Stomach (tissue), 9 donors: ENCODE measurements around the gene PTGS1. TPM values are rescaled to one million over a fixed set of nuclear protein-coding genes. Genes with fewer than 3 reads are reported as not detected.

Experiments used
- DNase-seq, 2 donors: peaks; one replicate each; pipeline versions ENCODE4 v3.0.0 to v3.0.0-alpha.2; 2013 to 2019
- H3K27ac ChIP-seq, 5 donors: fragments of 200-600 bp in 4 of 5; sonication (generic) in 4 of 5; one replicate each; pipeline ENCODE4 v1.5.1; 2013 to 2019; ENCODE audit warnings: mild to moderate bottlenecking in 1 of 5, moderate library complexity in 1 of 5
- H3K27me3 ChIP-seq, 3 donors: fragments of 200-600 bp; sonication (generic); one replicate each; pipeline ENCODE4 v1.5.1; 2017 to 2019; ENCODE audit warnings: mixed run types in 1 of 3
- H3K36me3 ChIP-seq, 4 donors: fragments of 200-600 bp; sonication (generic); 1 replicate in 3 of 4; 2 replicates in 1 of 4; pipeline ENCODE4 v1.5.1; 2016 to 2019
- H3K4me1 ChIP-seq, 4 donors: fragments of 200-600 bp; sonication (generic); one replicate each; pipeline ENCODE4 v1.5.1; 2016 to 2019
- H3K4me3 ChIP-seq, 4 donors: fragments of 200-600 bp; sonication (generic) in 3 of 4; one replicate each; pipeline ENCODE4 v1.5.1; 2016 to 2019; ENCODE audit warnings: mild to moderate bottlenecking in 1 of 4
- H3K9me3 ChIP-seq, 4 donors: fragments of 200-600 bp; sonication (generic); one replicate each; pipeline ENCODE4 v1.5.1; 2016 to 2019
- CTCF ChIP-seq, 7 experiments: fragments of 450-650 bp in 4 of 7; fragments of 200-600 bp in 3 of 7; sonication (generic) in 3 of 7; IDR thresholded peaks; one replicate each; pipeline ENCODE4 v1.5.1; 2016 to 2019; ENCODE audit warnings: antibody characterized with exemption in 7 of 7, control low read depth in 2 of 7, mild to moderate bottlenecking in 1 of 7
- EP300 ChIP-seq: sonication (generic); formaldehyde crosslinking; IDR thresholded peaks from one replicate; pipeline ENCODE4 v1.6.1; 2017; ENCODE audit warnings: antibody characterized with exemption
- POLR2A ChIP-seq, 4 donors: fragments of 450-650 bp; IDR thresholded peaks; one replicate each; pipeline ENCODE4 v1.6.1; 2016; ENCODE audit warnings: antibody characterized with exemption in 4 of 4, control low read depth in 2 of 4, mild to moderate bottlenecking in 1 of 4, moderate library complexity in 1 of 4
- POLR2AphosphoS5 ChIP-seq, 3 donors: sonication (generic); formaldehyde crosslinking; IDR thresholded peaks; one replicate each; pipeline ENCODE4 v1.6.1; 2016; ENCODE audit warnings: antibody characterized with exemption in 3 of 3
- WGBS, 5 donors: extraction: QIAGEN DNeasy Blood & Tissue Kit in 3 of 5; methylation state at CpG; one replicate each; pipeline versions ENCODE4 v1.1.5 to v1.1.7; 2013 to 2018; 5-methylcytosine and 5-hydroxymethylcytosine counted together
- intact Hi-C: fragments of 100-400 bp; cut with DNase I; formaldehyde crosslinking; loops from one replicate; pipeline ENCODE4 v1.15.1; 2023; ENCODE audit warnings: low total_unique reads
- polyA plus RNA-seq, 3 donors: library from polyadenylated mRNA; stranded (reverse); fragments of 200-250 nt; gene quantifications; one replicate each; pipeline ENCODE4 v1.2.3, GENCODE V29; 2013
- total RNA-seq, 5 donors: library from RNA; depleted of rRNA; stranded (reverse); fragments of >200 nt; gene quantifications; one replicate each; pipeline versions ENCODE4 v1.1.0 to v1.2.3, GENCODE V29; 2014 to 2016
- donor health status: healthy with polysubstance abuse.
- donor health status: Bipolar disorder and iron deficiency.
- donor health status: healthy.

The PTGS1 gene
- total and polyA plus RNA-seq, 8 donors = 6.4 to 49.6 (median 15.1) TPM

GRCh38 chr9:122377241-122378164, 6.7 kb downstream of the PTGS1 start:
- Histone ChIP-seq H3K36me3 (peaks cover 0 to 30% (median 17%) of the 10 kb centered on the region in 4 donors), H3K27ac (peak overlapping the region; percentile 68 to 82 (median 79)), H3K4me3 (no peak overlapping the region), H3K4me1 (peaks cover 38 to 56% (median 49%) of the 10 kb centered on the region in 4 donors), H3K27me3 (no peaks in the 10 kb centered on the region), H3K9me3 (peaks cover 0 to 7% (median 3%) of the 10 kb centered on the region in 4 donors)
- intact Hi-C loops = no loop called here
- WGBS, 5 donors = 60 to 68% (median 63%) methylated on average over 24 of the region's 24 CpGs
- TF ChIP-seq POLR2A (IDR thresholded peaks at IDR 0.05) = no peak
- no peak for TF ChIP-seq POLR2AphosphoS5 (IDR thresholded peaks at IDR 0.05)
- TF ChIP-seq CTCF (IDR thresholded peaks at IDR 0.05) = no peak
- no peak for TF ChIP-seq EP300
- no peak for DNase-seq

- intact Hi-C loops = no loop called here
- DNase-seq = no peak
- H3K4me3 ChIP-seq = no peak overlapping the region
- TF ChIP-seq CTCF (IDR thresholded peaks at IDR 0.05) = no peak
- TF ChIP-seq EP300 = no peak
- no peak for TF ChIP-seq POLR2AphosphoS5 (IDR thresholded peaks at IDR 0.05)
- no peak for TF ChIP-seq POLR2A (IDR thresholded peaks at IDR 0.05)
- H3K36me3 ChIP-seq = peaks cover 0 to 30% (median 17%) of the 10 kb centered on the region in 4 donors
- no peaks in the 10 kb centered on the region for H3K27me3 ChIP-seq
- peak overlapping the region in 2 of 5 donors; percentile 70 to 82 for H3K27ac ChIP-seq
- WGBS, 5 donors = 87 to 98% (median 95%) methylated on average over 7 to 8 of the region's 8 CpGs
- H3K9me3 ChIP-seq = peaks cover 0 to 7% (median 3%) of the 10 kb centered on the region in 4 donors
- H3K4me1 ChIP-seq = peaks cover 38 to 56% (median 47%) of the 10 kb centered on the region in 4 donors
Observed at GRCh38 chr9:122378236-122378635, 7.4 kb downstream of the PTGS1 start.

- Histone ChIP-seq H3K36me3 (peaks cover 0 to 30% (median 19%) of the 10 kb centered on the region in 4 donors), H3K4me1 (peaks cover 34 to 49% (median 40%) of the 10 kb centered on the region in 4 donors), H3K9me3 (peaks cover 0 to 7% (median 3%) of the 10 kb centered on the region in 4 donors), H3K4me3 (no peak overlapping the region), H3K27me3 (no peaks in the 10 kb centered on the region), H3K27ac (no peak overlapping the region)
- no peak for DNase-seq
- intact Hi-C loops = no loop called here
- WGBS, 5 donors = 73 to 93% (median 85%) methylated on average over 1 of the region's 1 CpG
- TF ChIP-seq POLR2A (IDR thresholded peaks at IDR 0.05) (no peak), CTCF (IDR thresholded peaks at IDR 0.05) (no peak), POLR2AphosphoS5 (IDR thresholded peaks at IDR 0.05) (no peak), EP300 (no peak)
Observed at GRCh38 chr9:122379340-122379739, 8.5 kb downstream of the PTGS1 start.

- Histone ChIP-seq H3K36me3 (peaks cover 0 to 36% (median 22%) of the 10 kb centered on the region in 4 donors), H3K4me1 (peaks cover 24 to 40% (median 31%) of the 10 kb centered on the region in 4 donors), H3K27ac (no peak overlapping the region), H3K4me3 (no peak overlapping the region), H3K9me3 (peaks cover 0 to 7% (median 3%) of the 10 kb centered on the region in 4 donors), H3K27me3 (no peaks in the 10 kb centered on the region)
- 85 to 93% (median 90%) methylated on average over 4 of the region's 4 CpGs for WGBS, 5 donors
- DNase-seq = no peak
- intact Hi-C loops = no loop called here
- TF ChIP-seq CTCF (IDR thresholded peaks at IDR 0.05) (no peak), POLR2A (IDR thresholded peaks at IDR 0.05) (no peak), POLR2AphosphoS5 (IDR thresholded peaks at IDR 0.05) (no peak), EP300 (no peak)
Observed at GRCh38 chr9:122380293-122380692, 9.5 kb downstream of the PTGS1 start.
